ENCODE results near the gene KCNAB1. TPM values are rescaled to one million over a fixed set of nuclear protein-coding genes. Genes with fewer than 3 reads are reported as not detected.

KCNAB1 gene
- total RNA-seq, 1 experiment from 2014 or later = 1.6 TPM

DNA sequence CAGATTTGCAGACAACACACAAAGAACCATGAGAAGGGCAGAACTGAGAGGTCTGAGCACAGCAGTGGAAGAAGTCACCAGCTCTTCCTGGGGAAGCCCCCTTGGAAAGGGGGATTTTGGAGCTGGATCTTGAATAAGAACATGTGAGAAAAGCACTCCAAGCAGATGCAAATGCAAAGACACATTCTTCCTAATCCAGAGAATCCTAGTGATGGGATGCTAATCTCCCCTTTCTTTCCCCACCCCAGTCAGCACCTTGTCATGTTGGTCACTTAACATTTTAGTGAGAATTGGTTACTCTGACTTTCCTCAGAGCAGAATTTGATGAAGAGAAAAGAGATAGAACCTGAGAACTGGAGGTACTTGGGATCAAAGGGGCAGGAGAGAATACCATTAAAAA lies 286.0 kb downstream of the KCNAB1 start:
- no peak for DNase-seq (ENCODE audit: low spot score)

DNA sequence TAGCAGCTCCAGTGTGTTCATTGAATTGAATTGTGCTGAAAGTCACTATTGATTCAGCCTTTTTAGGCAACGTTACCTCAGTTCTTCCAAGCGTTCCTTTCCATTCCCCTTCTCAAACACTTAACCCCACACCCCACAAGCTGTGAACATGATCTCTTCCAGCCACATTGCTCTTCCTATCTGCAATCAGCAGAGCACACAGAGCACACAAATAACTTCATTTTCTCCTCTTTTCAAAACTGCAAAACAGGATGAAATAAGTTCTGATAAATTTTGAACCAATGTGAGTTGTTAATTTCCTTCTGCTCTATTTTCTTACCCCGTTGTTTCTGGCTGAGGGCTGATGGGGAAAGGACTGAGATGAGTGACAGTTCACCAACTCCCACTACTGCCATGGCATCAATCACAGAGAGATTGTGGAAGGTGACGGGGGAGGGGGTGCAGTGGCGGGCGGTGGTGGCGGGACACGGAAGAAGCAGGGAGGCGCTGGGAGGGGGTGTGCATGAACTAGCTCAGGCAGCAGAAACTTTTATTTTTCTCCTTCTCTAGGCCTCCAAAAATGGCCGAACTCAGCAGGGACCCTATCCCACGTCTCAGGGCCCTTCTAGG lies 287.3 kb downstream of the KCNAB1 start:
- DNase-seq (ENCODE audit: low spot score) = no peak

DNA sequence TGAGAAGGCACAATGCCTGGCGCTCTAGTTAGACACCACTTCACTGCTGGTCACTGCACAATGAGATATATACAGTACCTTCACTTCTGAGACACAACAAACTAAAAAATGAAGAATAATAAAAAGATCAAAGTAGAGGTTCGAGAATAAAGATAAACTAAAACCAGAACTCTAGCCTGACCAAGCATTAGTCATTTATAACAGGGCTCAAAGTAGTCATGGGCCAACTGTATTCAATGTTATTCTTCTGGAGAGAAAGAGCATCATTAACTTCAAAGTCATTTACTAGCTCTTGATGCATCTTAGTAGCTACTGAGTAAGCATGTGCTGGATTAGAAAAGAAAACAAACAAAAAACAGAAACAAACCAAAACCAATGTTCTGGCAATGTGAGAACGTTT lies 289.3 kb downstream of the KCNAB1 start:
- no peak for DNase-seq (ENCODE audit: low spot score)

DNA sequence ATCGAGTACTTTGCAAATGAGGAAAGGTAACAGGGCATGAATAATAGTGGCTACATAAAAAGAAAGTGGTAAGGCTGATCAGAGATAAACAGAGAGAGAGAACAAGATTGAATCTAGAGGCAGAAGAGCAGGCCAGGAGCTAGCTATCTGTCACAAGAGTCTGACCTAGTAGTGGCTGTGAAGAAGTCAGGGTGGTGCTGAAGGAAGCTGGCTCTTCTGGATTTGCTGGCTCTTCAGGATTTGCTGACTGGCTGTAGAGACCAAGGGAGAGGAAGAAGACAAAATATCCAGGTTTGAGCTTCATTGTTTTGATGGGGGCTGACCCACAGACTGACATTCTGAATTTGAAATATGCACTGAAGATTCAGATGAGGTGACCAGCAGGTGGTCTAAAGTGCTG lies 292.2 kb downstream of the KCNAB1 start:
- no peak for DNase-seq (ENCODE audit: low spot score)

DNA sequence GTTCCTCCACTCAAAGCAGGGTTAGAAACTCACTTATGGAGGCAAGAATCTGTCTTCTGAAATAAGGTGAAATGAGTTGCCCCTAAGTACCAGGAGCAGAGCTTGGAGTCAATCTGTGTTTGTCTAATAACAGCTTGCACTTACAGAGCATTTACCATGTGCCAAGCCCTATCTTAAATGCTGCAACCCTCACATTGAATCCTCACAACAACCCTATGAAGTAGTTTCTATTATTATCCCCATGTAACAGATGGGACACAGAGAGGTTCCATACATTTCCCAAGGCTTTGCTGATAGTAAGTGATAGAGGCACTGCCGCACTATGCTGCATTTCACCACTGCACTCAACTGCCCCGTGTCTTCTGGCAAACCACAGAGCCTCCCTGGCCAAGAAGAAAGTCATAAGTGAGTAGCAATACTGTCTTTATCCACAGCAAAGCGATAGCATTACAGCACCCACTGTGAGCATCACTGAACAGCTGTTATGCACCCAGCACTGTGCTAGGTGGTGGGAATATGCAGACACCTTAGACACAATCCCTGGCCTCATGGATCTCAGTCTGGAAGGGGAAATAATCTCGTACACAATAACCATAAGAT lies 293.0 kb downstream of the KCNAB1 start:
- DNase-seq (ENCODE audit: low spot score) = no peak

DNA sequence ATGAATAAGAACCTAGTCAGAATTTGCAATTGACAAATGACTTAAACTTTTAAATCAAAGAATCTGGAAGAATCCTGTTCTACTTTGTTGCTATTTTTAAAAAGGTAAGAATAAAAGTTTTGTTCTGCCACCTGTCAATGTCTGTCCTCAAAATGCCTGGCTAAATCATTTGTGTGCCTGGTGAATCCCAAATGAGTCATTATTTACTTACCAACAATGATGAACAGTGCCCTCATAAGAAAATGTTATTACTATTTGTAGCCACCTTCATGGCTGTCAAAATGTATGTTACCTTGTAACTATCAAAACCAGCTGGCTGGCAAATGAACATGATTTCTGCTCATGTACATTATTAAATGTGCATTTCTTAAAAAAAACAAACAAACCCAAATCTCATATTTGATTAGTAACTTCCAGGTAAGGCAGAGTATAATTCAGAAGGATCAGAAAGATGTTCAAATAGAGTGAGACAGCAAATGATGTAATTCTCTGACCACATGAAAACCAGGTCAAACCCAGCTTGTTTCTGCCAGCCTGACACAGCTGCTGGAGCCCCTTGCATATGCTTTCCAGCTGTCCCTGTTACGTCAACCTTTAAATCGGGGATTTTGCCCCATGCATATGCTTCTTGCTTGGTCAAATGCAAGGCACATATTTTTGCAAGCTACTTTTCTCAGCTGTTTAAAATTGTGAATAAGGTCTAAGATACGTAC lies 296.6 kb downstream of the KCNAB1 start:
- no peak for DNase-seq (ENCODE audit: low spot score)

DNA sequence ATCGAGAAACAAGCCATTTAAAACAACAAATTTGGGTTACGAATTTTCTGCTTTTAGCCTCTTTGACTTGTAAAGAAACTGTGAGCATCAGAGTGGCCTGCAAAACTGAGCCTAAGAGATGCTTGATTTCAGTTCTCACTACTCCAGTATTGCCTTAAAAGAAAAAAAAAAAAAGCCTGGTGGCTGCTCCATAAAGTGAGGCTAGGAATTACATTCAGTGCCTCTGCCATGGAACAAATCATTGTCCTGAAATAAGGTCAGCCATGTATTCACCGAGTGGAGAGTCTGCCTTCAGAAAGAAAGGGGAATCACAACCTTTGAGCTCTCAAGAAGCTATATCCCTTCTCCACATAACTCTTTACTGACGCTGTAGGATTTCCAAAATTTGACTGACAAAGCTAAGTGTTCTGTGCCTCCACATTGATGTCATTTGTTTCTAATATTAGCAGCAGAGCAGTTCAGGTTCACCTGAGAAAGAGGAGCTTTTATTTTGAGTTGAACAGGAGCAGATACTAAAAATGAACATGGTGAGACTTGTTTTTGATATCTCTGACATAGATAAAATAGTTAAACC lies 297.3 kb downstream of the KCNAB1 start:
- DNase-seq (ENCODE audit: low spot score) = no peak

DNA sequence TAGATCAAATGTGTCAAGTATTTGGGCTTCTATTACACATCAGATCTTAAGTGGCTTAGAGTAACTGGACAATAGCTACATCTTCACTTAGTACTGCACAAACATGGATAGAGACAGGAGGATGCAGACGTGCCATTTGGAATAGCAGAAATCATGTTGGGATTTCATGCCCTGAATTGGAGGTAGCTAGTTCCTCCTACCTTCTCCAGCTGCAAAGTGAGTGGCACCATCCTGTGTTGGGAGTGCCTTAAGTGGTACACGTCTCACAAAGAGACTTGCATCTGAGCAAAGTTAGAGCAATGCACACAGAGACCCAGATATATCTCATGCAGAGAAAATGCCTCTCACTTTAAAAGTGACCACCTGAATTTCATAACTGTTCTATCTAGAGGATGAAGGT lies 298.1 kb downstream of the KCNAB1 start:
- DNase-seq (ENCODE audit: low spot score) = no peak

DNA sequence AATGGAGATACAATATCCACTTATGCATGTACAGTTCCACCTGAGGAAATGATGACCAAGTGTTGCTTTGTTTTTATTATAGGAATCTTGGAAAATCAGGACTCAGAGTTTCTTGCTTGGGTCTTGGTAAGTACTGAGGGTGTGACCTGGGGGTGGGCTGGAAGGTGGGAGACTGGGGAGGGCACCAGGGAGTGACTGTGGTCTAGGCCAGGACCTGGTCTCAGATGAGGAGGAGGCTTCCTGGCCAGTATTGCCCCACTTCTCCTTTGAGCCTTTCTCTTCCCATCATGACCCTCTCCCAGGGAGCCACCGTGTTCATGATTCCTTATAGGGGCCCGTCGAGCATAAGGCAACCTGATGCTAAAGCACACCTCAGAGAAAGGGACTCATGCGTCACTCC lies 301.2 kb downstream of the KCNAB1 start:
- no peak for DNase-seq (ENCODE audit: low spot score)

DNA sequence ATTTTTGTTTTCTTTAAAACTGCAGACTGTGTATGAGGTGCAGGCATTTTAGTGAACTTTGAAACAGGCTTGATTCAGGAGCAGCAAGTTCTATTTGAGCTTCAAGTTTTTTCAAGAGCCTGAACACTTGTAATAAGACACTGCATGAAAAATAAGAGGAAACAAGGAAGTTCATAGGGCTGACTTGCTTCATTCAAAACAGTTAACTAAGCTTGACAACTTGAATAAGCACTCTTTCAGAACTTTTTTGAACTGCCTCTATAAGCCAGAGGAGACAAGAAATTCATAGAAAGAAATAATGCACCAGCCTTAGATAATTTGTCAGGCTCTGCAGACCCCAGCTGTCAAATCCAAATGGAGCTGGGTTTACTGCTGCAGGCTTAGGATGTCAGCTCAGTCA lies 304.4 kb downstream of the KCNAB1 start:
- DNase-seq (ENCODE audit: low spot score) = no peak

DNA sequence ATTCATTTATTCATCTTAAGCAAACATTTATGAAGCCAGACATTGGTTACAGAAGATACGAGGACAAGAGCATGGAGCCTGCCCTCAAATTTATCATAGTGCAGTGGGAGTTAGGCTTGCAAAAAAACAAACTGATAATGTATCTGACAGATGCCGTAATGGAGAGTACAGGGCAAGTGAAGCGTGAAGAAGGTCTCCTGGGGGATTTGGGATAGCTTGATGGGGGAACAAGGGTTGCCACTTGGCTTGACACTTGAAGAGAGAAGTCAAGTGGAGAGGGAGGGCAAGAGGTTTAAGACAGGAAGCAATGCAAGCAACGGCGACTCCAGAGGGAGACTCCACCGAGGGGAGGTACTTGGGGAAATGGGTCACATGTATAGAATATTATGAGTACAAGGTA lies 305.3 kb downstream of the KCNAB1 start:
- DNase-seq (ENCODE audit: low spot score) = no peak

DNA sequence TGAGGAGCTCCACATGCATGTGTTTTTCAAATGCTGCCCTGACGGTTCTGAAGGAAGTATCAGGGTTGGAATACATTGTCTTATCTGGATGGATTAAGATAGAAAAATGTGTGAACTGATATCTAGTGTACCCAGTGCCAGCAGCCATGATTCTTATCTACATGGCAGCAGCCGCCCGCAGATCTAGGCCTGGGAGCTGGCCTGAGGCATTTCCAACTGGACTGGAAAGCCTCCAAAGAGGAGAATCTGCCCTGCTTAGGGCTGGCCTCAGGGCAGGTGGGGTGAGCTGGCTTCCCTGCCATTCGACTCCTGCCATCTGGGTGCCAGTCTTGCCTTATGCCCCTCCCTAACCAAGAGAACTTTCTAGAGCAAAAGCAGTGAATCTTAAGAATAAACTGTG lies 308.7 kb downstream of the KCNAB1 start:
- DNase-seq (ENCODE audit: low spot score) = no peak

DNA sequence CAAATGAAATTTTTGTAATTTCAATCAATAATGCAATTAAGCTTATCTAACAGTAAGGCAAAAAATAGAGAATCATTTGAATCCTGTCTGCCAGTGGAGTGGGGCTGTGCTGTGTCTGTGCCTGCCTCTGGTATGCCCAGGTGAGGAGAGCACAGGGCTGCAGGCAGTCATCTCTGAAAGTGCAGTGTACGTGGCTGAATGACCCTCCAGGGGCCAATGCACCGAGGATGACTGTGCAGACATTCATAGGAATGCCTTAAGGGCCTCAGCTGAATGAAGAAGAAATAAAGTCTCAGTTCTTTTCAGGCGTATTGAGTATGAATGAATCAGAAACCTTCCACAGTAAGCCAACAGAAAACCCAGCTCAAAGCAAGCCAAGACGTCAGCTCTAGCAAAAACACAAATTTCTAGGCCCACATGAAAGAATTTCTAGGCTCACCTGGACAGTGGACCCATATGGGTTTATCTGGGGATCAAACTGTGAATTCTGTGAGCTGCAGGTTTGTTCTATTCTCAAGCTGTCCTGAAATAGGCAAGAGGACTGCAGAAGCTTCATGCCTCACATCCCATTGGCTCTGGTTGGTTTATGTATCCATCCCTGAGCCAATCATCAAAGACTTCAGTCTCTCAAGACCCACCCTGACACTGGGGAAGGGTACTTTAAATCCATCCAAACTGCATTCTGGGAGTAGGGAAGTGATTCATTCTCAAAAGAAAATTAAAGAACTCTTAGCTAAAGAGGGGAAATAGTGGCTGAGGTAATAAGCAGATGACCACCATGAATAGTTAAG lies 311.2 kb downstream of the KCNAB1 start:
- DNase-seq (ENCODE audit: low spot score) = no peak

DNA sequence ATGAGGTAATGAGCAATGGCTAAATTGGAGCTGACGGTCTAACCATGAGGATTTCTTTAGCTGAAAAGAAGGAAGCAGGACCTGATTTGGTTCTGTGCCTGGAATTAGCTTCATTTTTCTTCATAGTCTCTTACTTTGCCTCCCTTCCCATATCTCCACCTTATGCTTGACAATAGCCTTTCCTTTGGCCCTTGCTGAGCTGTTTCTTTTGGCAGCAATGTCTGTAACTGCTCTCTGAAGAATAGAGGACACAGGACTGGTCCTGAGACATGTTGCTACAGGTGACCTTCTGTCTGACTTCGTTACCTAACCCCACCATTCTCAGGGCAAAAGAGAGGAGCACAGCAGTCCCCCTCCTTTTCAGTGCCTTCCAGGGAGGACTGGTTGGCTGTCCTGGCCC lies 312.2 kb downstream of the KCNAB1 start:
- no peak for DNase-seq (ENCODE audit: low spot score)

DNA sequence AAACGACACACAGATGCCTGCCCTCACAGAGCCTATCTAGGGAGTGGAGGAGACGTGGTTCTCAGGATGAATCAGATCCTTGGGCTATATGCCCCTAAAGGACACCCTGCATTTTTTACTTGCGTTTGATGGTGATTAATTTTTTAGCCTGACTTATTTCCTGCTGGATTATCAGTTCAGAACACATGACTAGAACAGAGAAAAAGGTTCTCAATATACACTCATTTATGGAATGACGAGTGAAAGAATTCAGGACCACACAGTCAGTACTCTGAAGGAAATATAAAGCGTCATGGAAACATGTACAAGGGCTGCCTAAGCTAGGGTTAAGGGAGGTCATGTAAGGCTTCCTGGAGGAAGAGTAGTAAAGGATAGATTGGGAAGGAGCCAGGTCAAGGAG lies 312.8 kb downstream of the KCNAB1 start:
- no peak for DNase-seq (ENCODE audit: low spot score)

DNA sequence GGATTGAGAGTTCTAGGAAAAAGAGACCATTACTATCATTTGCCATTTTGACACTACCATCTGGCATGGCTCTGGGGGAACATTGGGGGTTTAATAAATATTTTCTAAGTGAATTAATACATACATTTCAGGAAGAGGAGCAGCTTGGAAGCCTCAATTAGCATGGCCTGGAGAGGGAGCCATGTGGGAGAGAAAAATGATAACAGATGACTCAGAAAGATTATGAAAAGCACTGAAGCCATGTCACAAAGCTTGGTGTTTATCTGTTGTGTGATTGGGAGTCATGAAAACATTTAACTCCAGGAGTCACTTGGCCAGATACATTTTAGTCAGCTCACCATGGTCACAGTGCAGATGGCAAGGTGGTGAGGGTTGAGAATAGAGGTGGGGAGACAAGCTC lies 313.5 kb downstream of the KCNAB1 start:
- DNase-seq (ENCODE audit: low spot score) = no peak

DNA sequence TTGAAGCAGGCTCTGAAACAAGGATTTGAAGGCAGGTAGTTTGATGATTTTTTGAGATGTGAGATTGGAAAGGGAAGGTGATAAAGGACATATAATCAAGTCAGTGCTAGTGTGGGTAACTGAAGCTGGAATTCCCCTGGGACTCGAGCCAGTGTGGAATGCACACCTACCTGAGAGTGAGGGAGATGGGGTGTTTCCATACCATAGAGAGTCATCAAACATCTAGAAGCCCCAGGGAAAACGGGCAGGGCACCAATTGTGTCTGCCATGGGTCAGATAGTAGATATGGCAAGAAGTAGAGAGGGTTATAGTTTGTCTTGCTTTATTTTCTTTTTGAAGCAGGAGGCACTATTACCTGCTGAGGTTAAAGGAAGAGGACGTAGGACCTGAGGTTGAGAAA lies 314.5 kb downstream of the KCNAB1 start:
- DNase-seq (ENCODE audit: low spot score) = no peak

DNA sequence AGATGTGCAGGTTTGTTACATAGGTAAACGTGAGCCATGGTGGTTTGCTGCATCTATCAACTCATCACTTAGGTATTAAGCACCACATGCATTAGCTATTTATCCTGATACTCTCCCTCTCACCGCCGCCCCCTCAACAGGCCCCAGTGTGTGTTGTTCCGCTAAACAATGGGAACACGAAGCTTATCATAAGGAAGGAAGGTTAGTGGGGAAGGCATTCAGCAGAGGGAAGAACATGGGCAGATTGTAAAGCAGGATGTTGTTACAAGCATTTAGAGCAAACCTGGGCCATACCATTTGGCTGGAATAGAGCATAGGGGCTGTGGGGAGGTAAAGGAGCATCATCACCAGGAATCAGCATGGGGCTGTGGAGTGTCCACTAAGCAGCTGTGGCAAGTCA lies 322.7 kb downstream of the KCNAB1 start:
- DNase-seq (ENCODE audit: low spot score) = no peak

DNA sequence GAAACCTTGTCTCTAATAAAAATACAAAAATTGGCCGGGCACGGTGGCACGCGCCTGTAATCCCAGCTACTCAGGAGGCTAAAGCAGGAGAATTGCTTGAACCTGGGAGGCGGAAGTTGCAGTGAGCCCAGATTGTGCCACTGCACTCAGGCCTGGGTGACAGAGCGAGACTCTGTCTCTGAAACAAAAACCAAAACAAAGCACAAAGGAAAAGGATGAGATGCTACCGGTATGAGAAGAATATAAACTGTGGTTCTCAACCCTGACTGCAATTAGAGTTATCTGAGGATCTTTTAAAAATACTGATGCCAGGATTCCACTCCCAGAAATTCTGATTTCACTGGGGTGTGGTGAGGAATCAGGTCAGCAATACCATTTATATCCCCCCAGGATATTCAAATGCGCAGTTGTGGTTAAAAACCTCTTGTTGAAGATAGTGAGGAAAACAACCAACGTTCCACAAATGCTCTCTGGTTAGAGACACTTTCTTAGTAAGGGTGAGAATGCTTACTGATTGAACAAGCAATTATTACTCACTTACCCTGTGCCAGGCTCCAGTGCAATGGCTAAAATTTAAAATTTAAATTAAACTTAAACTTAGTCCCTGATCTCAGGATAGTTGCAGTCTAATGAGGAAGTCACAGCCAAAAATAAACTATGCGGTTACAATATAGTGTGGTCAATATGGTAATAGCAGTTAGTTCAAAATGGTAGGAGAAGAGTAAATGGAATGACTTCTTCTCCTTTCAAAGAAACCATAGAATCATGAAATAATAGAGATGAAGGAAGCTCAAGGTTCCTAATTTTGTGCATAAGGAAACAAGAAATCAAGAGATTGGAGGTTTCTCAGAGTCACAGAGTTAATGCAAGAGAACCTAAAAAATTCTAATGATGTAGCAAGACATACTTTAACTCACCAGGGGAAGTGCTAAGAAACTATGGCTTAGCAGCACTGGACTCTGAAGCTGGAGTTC lies 325.0 kb downstream of the KCNAB1 start:
- DNase-seq (ENCODE audit: low spot score) = no peak

DNA sequence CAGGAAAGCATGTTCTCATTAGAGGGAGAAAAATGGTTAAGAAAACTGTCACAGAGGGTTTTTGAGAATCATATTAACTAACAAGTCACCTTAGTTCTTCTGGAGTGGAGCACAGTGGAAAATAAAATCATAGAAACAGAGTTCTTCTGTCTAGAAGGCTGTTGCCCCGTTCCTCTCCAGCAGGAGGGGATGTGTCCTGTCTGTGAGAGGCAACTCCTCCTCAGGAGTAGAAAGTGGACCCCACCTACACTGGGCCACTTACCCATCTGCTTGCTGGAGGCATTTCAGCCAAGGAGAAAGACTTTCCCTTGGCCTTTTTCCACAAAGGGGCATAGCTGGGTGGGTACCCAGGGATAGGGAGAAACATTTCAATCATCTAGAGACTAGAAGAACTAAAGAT lies 327.9 kb downstream of the KCNAB1 start:
- DNase-seq (ENCODE audit: low spot score) = peak; percentile 25
